Ramos (cell line): ENCODE measurements around the gene TMEM38A.
"Not testable (repeated sequence)": the region's sequence is repeated elsewhere in the genome, so short reads cannot be mapped to it uniquely, and the experiment has no call there.

Experiments
- in situ Hi-C: fragments of 300-500 bp; cut with MboI; formaldehyde crosslinking; loops from one replicate; pipeline ENCODE4 v1.14.3; 2022; ENCODE audit warnings: low sequenced_read_pairs; ENCODE audit not compliant: unreplicated experiment

Gene TMEM38A

GRCh38 chr19:16631465-16631864, 29.5 kb upstream of the TMEM38A start:
- in situ Hi-C loops, result no loop called here

DNA sequence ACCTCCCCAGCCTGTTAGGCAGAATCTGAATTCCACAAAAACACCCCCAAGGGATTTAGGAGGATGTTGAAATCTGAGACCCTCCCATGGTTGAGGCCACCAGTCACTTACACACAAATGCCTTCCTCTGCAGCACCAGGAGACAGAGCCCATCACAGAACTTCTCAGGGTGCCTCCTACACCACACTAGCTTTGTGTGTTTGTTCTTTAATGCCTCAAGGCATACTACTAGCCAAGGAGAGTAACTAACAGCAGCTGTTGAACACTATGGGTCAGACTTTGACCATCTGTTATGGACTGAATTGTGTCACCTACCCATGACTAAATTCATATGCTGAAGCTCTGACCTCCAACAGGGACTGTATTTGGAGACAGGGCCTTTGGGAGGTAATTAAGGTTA, 23.4 kb upstream of the TMEM38A start:
- in situ Hi-C loops, result no loop called here

- in situ Hi-C loops, result no loop called here
Measured at GRCh38 chr19:16638666-16639065, 22.3 kb upstream of the TMEM38A start.

- in situ Hi-C loops, result no loop called here
Measured at GRCh38 chr19:16640951-16641350, 20.0 kb upstream of the TMEM38A start.

GRCh38 chr19:16641695-16642094, 19.2 kb upstream of the TMEM38A start:
- in situ Hi-C loops, result no loop called here

GRCh38 chr19:16645140-16645539, 15.8 kb upstream of the TMEM38A start:
- in situ Hi-C loops, result no loop called here

DNA sequence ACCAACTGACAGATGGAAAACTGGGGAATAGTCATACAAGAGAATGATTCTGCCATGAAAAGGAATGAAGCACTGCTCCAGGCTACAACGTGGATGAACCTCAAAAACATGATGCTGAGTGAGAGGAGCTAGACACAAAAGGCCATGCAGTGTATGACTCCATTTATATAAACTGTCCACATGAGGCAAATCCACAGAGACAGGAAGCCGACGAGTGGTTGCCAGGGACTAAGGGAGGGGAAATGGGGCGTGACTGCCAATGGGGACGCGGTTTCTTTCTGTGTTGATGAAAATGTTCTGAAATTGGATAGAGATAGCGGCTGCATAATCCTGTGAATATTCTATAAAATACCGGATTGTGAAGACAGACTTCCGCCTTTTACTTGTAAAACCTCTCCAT, 11.2 kb upstream of the TMEM38A start:
- in situ Hi-C loops, result no loop called here

DNA sequence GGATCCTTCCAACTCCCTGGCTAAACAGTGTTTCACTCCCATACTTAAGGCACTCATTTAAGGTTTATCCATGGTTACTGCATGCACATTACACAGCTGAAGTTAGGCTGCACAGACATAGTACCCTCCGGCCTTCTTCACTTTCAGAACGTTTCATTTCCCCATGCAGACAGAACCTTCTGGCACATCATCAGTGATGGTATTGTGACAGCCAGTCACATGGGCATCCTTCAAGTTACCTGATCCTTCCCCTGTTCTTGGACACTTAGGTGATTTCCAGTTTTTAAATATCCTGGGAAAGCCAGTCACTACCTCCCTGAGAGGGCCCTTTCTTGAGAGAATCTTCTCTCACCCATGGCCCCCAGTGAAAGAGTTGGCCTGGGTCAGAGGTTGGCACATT, 10.1 kb upstream of the TMEM38A start:
- in situ Hi-C loops, result no loop called here

DNA sequence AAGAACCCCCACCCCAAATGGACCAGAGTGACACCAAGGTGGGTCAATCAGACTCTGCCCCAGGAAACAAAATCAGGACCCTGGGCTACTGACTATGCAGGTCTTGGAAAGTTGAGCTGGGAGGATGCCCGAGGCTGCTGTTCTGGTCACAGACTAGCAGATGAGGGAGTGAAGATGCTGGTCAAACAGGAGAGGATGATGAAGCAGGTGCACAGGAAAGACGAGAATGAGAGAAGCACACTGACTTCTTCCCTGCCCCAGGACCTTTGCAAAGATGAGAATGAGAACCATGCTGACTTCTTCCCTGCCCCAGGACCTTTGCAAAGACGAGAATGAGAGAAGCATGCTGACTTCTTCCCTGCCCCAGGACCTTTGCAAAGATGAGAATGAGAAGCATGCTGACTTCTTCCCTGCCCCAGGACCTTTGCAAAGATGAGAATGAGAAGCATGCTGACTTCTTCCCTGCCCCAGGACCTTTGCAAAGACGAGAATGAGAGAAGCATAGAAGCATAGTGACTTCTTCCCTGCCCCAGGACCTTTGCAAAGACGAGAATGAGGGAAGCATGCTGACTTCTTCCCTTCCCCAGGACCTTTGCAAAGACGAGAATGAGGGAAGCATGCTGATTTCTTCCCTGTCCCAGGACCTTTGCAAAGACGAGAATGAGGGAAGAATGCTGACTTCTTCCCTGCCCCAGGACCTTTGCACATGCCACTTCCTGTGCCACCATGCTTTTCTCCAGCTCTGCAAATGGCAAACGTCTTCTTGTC, 9.3 kb upstream of the TMEM38A start:
- in situ Hi-C loops, result not testable (repeated sequence)

- in situ Hi-C loops, result no loop called here
Measured at GRCh38 chr19:16652854-16653253, 8.1 kb upstream of the TMEM38A start.

- in situ Hi-C loops, result no loop called here
Measured at GRCh38 chr19:16654140-16654539, 6.8 kb upstream of the TMEM38A start.

GRCh38 chr19:16654627-16655026, 6.3 kb upstream of the TMEM38A start:
- in situ Hi-C loops, result no loop called here

DNA sequence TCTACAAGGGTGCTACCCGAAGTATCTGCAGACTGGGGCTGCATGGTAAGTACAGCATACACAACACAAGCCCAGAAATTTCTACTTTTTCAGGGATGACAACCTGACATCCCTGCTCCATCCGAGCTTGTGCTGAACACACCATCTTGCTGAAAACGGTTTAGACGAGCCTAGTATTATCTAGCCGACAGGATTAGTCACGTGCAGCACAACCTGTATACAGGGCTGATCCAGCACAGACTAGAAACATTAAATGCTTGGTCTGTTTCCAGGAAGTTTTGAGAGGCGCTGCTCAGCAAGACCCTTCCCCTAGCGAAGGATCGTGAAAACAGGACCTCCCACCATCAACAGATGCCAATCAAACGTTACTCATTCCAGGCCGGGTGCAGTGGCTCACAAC, 5.2 kb upstream of the TMEM38A start:
- in situ Hi-C loops, result no loop called here

- in situ Hi-C loops, result no loop called here
Measured at GRCh38 chr19:16657384-16657783, 3.6 kb upstream of the TMEM38A start.

DNA sequence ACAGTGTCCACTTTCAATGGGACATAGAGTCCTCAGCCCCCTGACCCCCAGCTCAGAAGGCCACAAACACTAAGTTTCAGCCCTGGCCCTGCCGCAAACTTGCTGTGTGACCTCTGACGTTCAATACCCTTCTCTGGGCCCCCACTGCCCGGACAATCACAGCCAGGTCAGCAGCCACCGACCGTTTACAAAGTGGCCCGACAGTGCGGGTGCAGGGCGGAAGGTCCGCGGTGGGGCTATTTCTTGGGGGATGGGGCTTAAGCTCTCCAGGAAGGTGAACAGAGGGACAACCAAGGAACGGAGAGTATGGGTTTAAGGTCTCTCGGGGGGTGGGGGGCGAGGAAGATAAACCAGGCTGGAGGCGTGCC, 1.5 kb upstream of the TMEM38A start:
- in situ Hi-C loops, result no loop called here

DNA sequence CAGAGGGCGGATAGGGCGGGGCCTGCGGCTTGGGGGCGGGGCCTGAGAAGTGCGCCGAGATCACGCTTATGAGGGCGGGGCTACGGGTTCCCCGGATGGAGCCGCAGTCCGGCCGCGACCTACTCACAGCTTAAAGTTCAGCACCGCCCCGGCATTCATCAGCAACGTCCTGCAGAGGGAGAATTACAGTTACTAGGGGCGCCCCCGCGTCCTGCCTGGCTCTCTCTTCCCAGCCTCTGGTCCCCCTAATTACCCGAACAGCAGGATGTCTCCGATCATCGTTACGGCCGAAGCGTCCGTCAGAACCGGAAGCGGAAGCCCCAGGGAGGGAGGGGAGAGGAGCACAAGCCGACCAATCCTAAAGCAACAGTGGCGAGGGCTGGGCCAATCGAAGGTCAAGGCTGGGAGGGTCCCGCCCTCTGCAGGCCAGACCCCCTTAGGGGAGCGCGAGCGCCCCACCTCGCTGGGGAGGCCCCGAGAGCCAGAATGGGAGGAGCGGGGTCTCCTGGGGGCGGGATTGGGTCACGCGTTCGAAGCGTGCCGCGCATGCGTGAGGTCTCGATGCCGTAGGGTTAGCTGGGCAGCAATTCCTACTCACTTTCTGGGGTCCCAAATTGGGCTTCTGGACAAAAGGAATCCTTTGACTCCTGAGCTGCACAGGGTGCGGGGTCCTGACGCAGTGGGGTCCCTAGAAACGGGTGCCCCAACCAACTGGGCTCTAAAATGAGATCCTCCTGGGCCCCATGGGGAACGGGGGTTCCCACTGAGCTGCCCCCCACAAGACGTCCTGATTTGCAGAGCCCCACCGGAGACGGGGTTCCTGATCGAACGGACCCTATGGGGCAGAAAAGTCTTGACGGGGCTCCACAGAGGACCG, 869 bp upstream of the TMEM38A start, which contains the start of gene SMIM7:
Gene SMIM7 (minus strand): TSS at position 313 of the 877 bp plus-strand sequence. CDS start 34 bp downstream, at position 279.
- in situ Hi-C loops, result no loop called here

DNA sequence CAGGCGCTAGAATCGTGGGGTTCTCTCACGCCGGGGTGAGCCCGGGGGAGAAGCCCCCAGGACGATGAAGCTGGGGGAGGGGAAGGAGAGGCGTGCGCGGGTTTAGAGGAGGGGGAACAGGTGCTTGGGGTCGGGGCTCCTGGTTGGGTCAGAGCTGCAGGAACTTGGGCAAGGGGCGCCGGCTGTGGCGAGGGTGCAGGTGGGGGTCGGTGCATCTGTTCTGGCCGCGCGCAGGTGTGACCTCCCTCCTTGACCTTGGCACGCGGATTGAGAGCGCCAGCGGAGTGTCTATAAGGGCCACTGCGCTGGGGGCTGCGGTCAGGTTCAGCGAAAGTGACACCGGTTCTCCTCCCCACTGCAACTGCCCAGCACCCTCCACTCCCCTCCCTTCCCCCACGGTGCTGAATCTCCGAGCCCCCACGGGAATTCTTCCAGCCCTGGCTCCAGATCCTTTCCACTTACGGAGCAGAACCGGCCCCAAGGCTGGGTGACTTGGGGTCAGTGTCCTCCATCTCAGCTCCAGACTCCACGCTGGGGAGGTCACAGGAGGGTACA, 618 bp downstream of the TMEM38A start:
- in situ Hi-C loops, result no loop called here

DNA sequence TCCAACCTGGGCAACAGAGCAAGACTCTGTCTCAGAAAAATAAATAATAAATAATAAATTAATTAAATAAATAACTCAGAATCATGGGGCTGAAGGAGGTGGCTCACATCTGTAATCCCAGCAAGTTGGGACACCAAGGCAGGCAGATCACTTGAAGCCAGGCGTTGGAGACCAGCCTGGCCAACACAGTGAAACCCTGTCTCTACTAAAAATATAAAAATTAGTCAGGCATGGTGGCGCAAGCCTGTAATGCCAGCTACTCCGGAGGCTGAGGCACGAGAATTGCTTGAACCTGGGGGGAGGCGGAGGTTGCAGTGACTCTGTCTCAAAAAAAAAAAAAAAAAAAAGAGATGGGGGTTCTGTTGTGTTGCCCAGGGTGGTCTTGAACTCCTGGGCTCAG, 7.2 kb downstream of the TMEM38A start:
- in situ Hi-C loops, result no loop called here

GRCh38 chr19:16668702-16669101, 7.8 kb downstream of the TMEM38A start:
- in situ Hi-C loops, result not testable (repeated sequence)

DNA sequence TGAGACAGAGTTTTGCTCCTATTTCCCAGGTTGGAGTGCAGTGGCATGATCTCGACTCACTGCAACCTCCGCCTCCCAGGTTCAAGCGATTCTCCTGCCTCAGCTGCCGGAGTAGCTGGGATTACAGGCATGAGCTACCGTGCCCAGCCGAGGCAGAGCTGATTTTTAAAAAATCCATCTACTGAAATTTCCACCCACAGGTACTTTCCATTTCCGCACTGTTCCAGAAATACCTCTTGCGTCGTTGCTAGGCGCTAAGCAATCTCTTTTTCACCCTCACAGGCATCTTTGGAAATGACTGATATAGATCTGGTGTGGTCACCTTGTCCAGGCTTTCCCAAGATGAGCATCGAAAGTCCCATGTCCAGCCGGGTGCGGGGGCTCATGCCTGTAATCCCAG, 9.4 kb downstream of the TMEM38A start:
- in situ Hi-C loops, result no loop called here

- in situ Hi-C loops, result no loop called here
Measured at GRCh38 chr19:16671652-16672274, 10.8 kb downstream of the TMEM38A start.
